Upper lobe of right lung (tissue), 1 donor: Measurements from ENCODE around the gene UNC13B. TPM values are rescaled to one million over a fixed set of nuclear protein-coding genes. Genes with fewer than 3 reads are reported as not detected.

Experiments
- ATAC-seq: fragments of 200-7000 bp; cut with Tn5 transposase; one replicate; pipeline ENCODE4 v1.9.1; 2020; ENCODE audit warnings: mild to moderate bottlenecking, moderate library complexity
- DNase-seq: peaks from one replicate; pipeline ENCODE4 v3.0.0-alpha.2; 2020
- H3K27ac ChIP-seq: fragments of 200-600 bp; one replicate; pipeline ENCODE4 v1.8.0; 2022
- H3K27me3 ChIP-seq: fragments of 200-600 bp; one replicate; pipeline ENCODE4 v1.8.0; 2022; ENCODE audit warnings: mild to moderate bottlenecking
- H3K36me3 ChIP-seq: fragments of 200-600 bp; one replicate; pipeline ENCODE4 v1.8.0; 2022
- H3K4me1 ChIP-seq: fragments of 200-600 bp; one replicate; pipeline ENCODE4 v1.8.0; 2022
- H3K4me3 ChIP-seq: fragments of 200-600 bp; one replicate; pipeline ENCODE4 v1.8.0; 2022; ENCODE audit warnings: mild to moderate bottlenecking
- H3K9me3 ChIP-seq: fragments of 200-600 bp; one replicate; pipeline ENCODE4 v1.8.0; 2022
- intact Hi-C: fragments of 100-400 bp; cut with DNase I; formaldehyde crosslinking; loops from one replicate; pipeline ENCODE4 v1.11.0; 2022
- total RNA-seq: library from RNA; stranded (reverse); fragmentation: NEBNext Ultra II Directional; extraction: Animal tissue kit (Norgen Biotek cat#: 25700); gene quantifications from one replicate; pipeline ENCODE4 v1.2.1, GENCODE V29; 2021
- TF ChIP-seq, protein P1 (sequence below): fragments of 200-600 bp; IDR thresholded peaks from one replicate; pipeline ENCODE4 v1.8.0; 2022; ENCODE audit warnings: antibody characterized with exemption
- donor health status: DM: no; HTN: yes; CAD: no; lungs with severe emphysema.

The UNC13B gene
- total RNA-seq, 1 donor from 2014 or later = 92.1 TPM

DNA sequence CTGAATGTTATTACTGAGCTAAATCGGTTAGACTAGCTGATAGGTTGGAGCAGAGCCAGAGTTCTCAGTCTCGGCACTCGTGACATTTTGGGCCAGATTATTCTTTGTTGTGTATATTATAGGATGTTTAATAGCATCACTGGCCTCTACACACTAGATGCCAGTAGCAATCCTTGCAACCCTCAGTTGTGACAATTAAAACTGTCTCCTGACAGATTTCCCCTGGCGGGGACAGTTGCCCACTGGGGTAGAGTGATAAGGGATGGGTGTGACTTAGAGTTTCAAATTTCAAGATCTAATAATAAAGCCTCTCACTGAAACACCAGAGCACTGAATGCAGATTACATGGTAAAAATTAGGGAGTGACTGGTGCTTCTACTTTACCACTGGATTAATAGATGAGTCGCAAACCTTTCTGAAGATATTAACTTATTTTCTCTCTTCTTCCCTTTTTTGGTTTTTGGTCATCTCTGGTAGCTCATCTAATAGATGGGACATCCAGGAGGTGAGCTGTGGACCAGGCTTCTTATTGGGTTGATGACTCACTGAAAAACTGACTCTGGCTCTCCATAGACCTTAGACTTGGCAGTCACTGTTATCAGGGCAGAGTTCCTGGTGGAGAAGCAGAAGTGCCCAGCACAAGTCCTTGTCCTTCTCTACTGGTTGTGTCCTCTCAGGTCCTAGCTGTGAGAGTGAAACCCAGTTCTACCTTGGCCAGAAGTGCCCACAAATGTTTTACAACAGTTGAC, 150.3 kb downstream of the UNC13B start:
- Histone ChIP-seq H3K27me3 (no peaks in the 10 kb centered on the region), H3K27ac (no peak overlapping the region), H3K9me3 (no peaks in the 10 kb centered on the region), H3K4me1 (no peaks in the 10 kb centered on the region), H3K4me3 (no peak overlapping the region), H3K36me3 (peaks cover 42% of the 10 kb centered on the region)
- TF ChIP-seq, protein P1, sequence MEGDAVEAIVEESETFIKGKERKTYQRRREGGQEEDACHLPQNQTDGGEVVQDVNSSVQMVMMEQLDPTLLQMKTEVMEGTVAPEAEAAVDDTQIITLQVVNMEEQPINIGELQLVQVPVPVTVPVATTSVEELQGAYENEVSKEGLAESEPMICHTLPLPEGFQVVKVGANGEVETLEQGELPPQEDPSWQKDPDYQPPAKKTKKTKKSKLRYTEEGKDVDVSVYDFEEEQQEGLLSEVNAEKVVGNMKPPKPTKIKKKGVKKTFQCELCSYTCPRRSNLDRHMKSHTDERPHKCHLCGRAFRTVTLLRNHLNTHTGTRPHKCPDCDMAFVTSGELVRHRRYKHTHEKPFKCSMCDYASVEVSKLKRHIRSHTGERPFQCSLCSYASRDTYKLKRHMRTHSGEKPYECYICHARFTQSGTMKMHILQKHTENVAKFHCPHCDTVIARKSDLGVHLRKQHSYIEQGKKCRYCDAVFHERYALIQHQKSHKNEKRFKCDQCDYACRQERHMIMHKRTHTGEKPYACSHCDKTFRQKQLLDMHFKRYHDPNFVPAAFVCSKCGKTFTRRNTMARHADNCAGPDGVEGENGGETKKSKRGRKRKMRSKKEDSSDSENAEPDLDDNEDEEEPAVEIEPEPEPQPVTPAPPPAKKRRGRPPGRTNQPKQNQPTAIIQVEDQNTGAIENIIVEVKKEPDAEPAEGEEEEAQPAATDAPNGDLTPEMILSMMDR = no peak
- no peak for ATAC-seq
- intact Hi-C loops = no loop called here
- DNase-seq = no peak

DNA sequence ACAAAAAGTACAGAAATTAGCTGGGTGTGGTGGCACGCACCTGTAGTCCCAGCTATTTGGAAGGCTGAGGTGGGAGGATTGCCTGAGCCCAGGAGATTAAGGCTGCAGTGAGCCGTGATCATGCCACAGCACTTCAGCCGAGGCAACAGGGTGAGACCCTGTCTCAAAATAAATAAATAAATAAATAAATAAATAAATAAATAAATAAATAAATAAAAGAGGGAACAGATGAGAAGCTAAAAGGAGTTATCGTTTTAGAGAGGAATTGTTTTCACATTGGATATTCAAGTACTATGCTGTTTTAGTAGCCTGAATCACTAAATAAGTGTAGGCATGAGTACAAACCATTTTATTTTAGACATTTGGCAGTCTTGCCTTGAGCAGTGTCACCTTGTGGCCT, 151.7 kb downstream of the UNC13B start:
- H3K36me3 ChIP-seq = peaks cover 42% of the 10 kb centered on the region
- no peak for ATAC-seq
- H3K9me3 ChIP-seq = no peaks in the 10 kb centered on the region
- H3K4me1 ChIP-seq = no peaks in the 10 kb centered on the region
- no peaks in the 10 kb centered on the region for H3K27me3 ChIP-seq
- intact Hi-C loops = no loop called here
- TF ChIP-seq, protein P1 = no peak
- DNase-seq = no peak
- no peak overlapping the region for H3K27ac ChIP-seq
- no peak overlapping the region for H3K4me3 ChIP-seq

DNA sequence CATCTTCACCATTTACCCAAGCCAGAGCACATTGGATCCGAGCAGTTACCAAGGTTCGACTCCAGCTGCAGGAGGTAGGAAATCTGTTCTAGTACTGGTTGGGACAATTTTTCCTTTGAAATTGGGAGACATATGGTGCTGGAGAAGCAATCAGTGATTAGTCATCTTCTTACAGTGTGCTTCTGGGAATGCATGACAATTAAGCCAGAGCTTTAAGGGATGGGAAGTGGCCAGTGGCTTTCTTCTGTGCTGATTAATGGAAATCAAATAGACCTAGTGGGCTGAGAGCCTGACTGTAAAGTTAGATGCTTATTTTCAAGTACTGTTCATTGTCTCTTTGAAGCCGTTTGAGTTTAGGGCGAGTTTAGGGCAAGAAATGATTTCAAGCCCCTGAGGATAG, 152.1 kb downstream of the UNC13B start:
- Histone ChIP-seq H3K4me3 (no peak overlapping the region), H3K27me3 (no peaks in the 10 kb centered on the region), H3K27ac (no peak overlapping the region), H3K36me3 (peaks cover 44% of the 10 kb centered on the region), H3K9me3 (no peaks in the 10 kb centered on the region), H3K4me1 (no peaks in the 10 kb centered on the region)
- ATAC-seq = no peak
- TF ChIP-seq, protein P1 = no peak
- intact Hi-C loops = no loop called here
- DNase-seq = no peak

DNA sequence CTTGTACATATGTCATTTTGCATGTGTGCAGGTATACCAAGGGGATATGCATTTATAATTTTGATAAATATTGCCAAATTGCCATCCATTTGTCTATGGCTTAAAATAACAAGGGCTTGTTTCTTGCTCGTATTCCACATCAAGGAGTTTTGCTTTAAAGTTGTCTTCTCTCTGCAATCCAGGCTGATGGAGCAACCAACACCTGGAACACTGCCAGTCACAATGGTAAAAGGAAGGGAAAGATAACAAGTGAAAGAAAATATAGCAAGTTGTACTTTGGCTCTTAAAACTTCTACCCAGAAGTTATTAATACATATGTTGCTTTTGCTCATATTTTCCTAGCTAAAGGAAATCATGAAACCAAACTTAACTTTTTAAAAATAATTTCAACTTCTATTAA, 156.9 kb downstream of the UNC13B start:
- H3K27ac ChIP-seq = no peak overlapping the region

DNA sequence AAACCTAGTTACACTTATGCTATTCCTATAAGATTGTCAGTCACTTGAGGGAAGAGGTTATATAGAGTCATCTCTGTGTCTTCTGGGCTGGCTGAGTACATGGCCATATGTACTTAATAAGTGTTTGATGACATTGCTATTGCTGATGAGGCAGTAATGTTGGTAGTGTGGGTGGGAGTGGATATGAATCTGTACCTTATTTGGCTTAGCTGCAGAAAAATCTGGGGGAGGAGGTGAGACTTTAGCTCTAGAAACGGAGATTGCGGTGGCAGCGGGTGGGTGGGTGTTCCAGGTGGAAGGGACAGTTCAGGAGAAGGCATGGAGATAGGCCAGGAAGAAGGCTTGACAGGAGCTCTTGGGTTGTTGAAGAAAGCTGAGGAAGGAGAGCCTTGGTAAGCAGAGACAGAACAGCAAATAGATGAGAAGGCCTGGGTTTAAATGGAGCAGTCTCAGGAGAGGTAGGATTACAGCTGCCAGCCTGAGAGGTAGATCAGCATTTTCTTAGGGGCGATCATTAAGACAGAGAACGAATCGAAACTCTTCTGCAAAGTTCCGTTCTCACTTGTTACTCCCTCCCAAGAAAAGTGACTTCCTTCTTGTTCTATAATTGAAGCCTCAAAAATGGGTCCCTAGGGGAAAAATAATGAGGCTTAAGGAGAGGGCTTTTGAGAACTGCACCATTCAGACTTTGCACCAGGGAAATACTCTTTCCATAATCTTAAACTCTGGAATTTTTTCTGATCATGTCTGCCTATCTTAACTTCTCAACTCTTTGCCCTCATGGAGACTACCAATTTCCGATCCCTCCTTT, 160.5 kb downstream of the UNC13B start:
- Histone ChIP-seq H3K4me1 (no peaks in the 10 kb centered on the region), H3K27me3 (no peaks in the 10 kb centered on the region), H3K4me3 (no peak overlapping the region), H3K36me3 (peaks cover 19% of the 10 kb centered on the region), H3K27ac (no peak overlapping the region), H3K9me3 (no peaks in the 10 kb centered on the region)
- TF ChIP-seq, protein P1 = no peak
- ATAC-seq = no peak
- intact Hi-C loops = no loop called here
- no peak for DNase-seq

More for the DNA sequence above, 156.9 kb downstream of the UNC13B start:
- intact Hi-C loops = no loop called here
- DNase-seq (no peak), ATAC-seq (no peak)
- TF ChIP-seq, protein P1 = no peak
- H3K4me1 ChIP-seq = no peaks in the 10 kb centered on the region
- peaks cover 36% of the 10 kb centered on the region for H3K36me3 ChIP-seq
- no peaks in the 10 kb centered on the region for H3K9me3 ChIP-seq
- no peaks in the 10 kb centered on the region for H3K27me3 ChIP-seq
- no peak overlapping the region for H3K4me3 ChIP-seq
